Hepatocyte (in vitro differentiated cells): ENCODE results near the gene SLC25A29. TPM values are rescaled to one million over a fixed set of nuclear protein-coding genes. Genes with fewer than 3 reads are reported as not detected.

Experiments
- DNase-seq: peaks from one replicate; pipeline ENCODE4 v3.0.0-alpha.2; 2016; ENCODE audit warnings: low spot score
- H2AFZ ChIP-seq: fragments of 200-600 bp; sonication (generic); 2 replicates; pipeline ENCODE4 v1.6.0; 2016; ENCODE audit warnings: antibody characterized with exemption, mild to moderate bottlenecking
- H3K27ac ChIP-seq: fragments of 200-600 bp; sonication (generic); 2 replicates; pipeline ENCODE4 v1.5.1; 2016; ENCODE audit warnings: mild to moderate bottlenecking
- H3K27me3 ChIP-seq: fragments of 200-600 bp; sonication (generic); 2 replicates; pipeline ENCODE4 v1.6.1; 2016
- H3K36me3 ChIP-seq: fragments of 200-600 bp; sonication (generic); replicated peaks from 2 replicates; pipeline ENCODE4 v1.5.1; 2016; ENCODE audit warnings: low read depth; ENCODE audit not compliant: insufficient read depth
- H3K4me1 ChIP-seq: fragments of 200-600 bp; sonication (generic); 2 replicates; pipeline ENCODE4 v1.5.1; 2016; ENCODE audit warnings: mild to moderate bottlenecking, moderate library complexity; ENCODE audit not compliant: insufficient read depth
- H3K4me2 ChIP-seq: fragments of 200-600 bp; sonication (generic); 2 replicates; pipeline ENCODE4 v1.6.0; 2016
- H3K4me3 ChIP-seq: fragments of 200-600 bp; sonication (generic); 2 replicates; pipeline ENCODE4 v1.5.1; 2016; ENCODE audit warnings: mild to moderate bottlenecking
- H3K79me2 ChIP-seq: fragments of 200-600 bp; sonication (generic); 2 replicates; pipeline ENCODE4 v1.6.0; 2017; ENCODE audit warnings: mild to moderate bottlenecking
- H3K9me2 ChIP-seq: fragments of 200-600 bp; sonication (generic); replicated peaks from 2 replicates; pipeline ENCODE4 v1.6.0; 2017; ENCODE audit warnings: mild to moderate bottlenecking; ENCODE audit not compliant: insufficient read depth
- H3K9me3 ChIP-seq: fragments of 200-600 bp; sonication (generic); 2 replicates; pipeline ENCODE4 v1.5.1; 2016; ENCODE audit warnings: low read depth, mild to moderate bottlenecking
- H4K20me1 ChIP-seq: fragments of 200-600 bp; sonication (generic); 2 replicates; pipeline ENCODE4 v1.6.0; 2016; ENCODE audit warnings: mild to moderate bottlenecking; ENCODE audit not compliant: insufficient read depth, poor library complexity, severe bottlenecking
- CTCF ChIP-seq: fragments of 200-600 bp; sonication (generic); IDR thresholded peaks from 2 replicates; pipeline ENCODE4 v1.5.1; 2016; ENCODE audit warnings: antibody characterized with exemption, mild to moderate bottlenecking; ENCODE audit not compliant: poor library complexity
- EZH2 ChIP-seq: fragments of 200-600 bp; sonication (generic); IDR thresholded peaks from 2 replicates; pipeline ENCODE4 v1.6.1; 2016; ENCODE audit warnings: antibody characterized with exemption, mild to moderate bottlenecking, borderline replicate concordance
- EZH2phosphoT487 ChIP-seq: fragments of 200-600 bp; sonication (generic); IDR thresholded peaks from one replicate; pipeline ENCODE4 v1.6.1; 2018; ENCODE audit warnings: antibody characterized with exemption, mild to moderate bottlenecking, low read depth, moderate library complexity; ENCODE audit not compliant: unreplicated experiment, severe bottlenecking
- WGBS: methylation state at CpG from one replicate; pipeline ENCODE4 v1.1.6; 2016; ENCODE audit warnings: low lambda C conversion rate; ENCODE audit errors: missing lambda C conversion rate; 5-methylcytosine and 5-hydroxymethylcytosine counted together
- polyA plus RNA-seq: library from polyadenylated mRNA; unstranded; fragments of >200 nt; fragmentation: Nextera tagmentation; extraction: Ambion mirVana; gene quantifications from 2 replicates; pipeline ENCODE4 v1.2.1, GENCODE V29; 2016
- total RNA-seq: library from RNA; depleted of rRNA; stranded (reverse); fragments of >200 nt; gene quantifications from 2 replicates; pipeline ENCODE4 v1.2.3, GENCODE V29; 2014

The SLC25A29 gene
- total and polyA plus RNA-seq, 2 experiments from 2014 or later = 73.1 to 90.1 TPM

- H3K4me3 ChIP-seq = no peak overlapping the region
- no peak overlapping the region for H2AFZ ChIP-seq
- H3K27ac ChIP-seq = no peak overlapping the region
- no peak overlapping the region for H3K4me2 ChIP-seq
- 97% methylated on average over 39 of the region's 42 CpGs for WGBS
- peaks cover 4% of the 10 kb centered on the region for H3K79me2 ChIP-seq
- H3K9me2 ChIP-seq = no peaks in the 10 kb centered on the region
- no peaks in the 10 kb centered on the region for H3K9me3 ChIP-seq
- no peaks in the 10 kb centered on the region for H4K20me1 ChIP-seq
- peaks cover 7% of the 10 kb centered on the region for H3K4me1 ChIP-seq
- TF ChIP-seq EZH2 (no peak), CTCF (no peak), EZH2phosphoT487 (no peak)
- no peak for DNase-seq
- H3K27me3 ChIP-seq = no peaks in the 10 kb centered on the region
- no peaks in the 10 kb centered on the region for H3K36me3 ChIP-seq
Measured at GRCh38 chr14:100292776-100293461, 13.3 kb downstream of the SLC25A29 start.

GRCh38 chr14:100292301-100292775, 13.9 kb downstream of the SLC25A29 start:
- DNase-seq = no peak
- Histone ChIP-seq H3K9me2 (no peaks in the 10 kb centered on the region), H3K27ac (no peak overlapping the region), H3K4me1 (peaks cover 5% of the 10 kb centered on the region), H2AFZ (no peak overlapping the region), H3K4me2 (no peak overlapping the region), H3K36me3 (no peaks in the 10 kb centered on the region), H4K20me1 (no peaks in the 10 kb centered on the region), H3K79me2 (peaks cover 2% of the 10 kb centered on the region), H3K4me3 (no peak overlapping the region), H3K27me3 (no peaks in the 10 kb centered on the region), H3K9me3 (no peaks in the 10 kb centered on the region)
- TF ChIP-seq EZH2 (no peak), CTCF (no peak), EZH2phosphoT487 (no peak)
- 98% methylated on average over 30 of the region's 61 CpGs for WGBS

- H3K4me1 ChIP-seq = no peaks in the 10 kb centered on the region
- H3K9me2 ChIP-seq = no peaks in the 10 kb centered on the region
- H3K79me2 ChIP-seq = peaks cover 2% of the 10 kb centered on the region
- no peak for DNase-seq
- H3K9me3 ChIP-seq = no peaks in the 10 kb centered on the region
- H3K36me3 ChIP-seq = no peaks in the 10 kb centered on the region
- 95% methylated on average over 13 of the region's 13 CpGs for WGBS
- no peak overlapping the region for H3K27ac ChIP-seq
- H2AFZ ChIP-seq = no peak overlapping the region
- H3K4me3 ChIP-seq = no peak overlapping the region
- H3K4me2 ChIP-seq = no peak overlapping the region
- no peaks in the 10 kb centered on the region for H3K27me3 ChIP-seq
- H4K20me1 ChIP-seq = no peaks in the 10 kb centered on the region
- TF ChIP-seq CTCF = no peak
- TF ChIP-seq EZH2 = no peak
- TF ChIP-seq EZH2phosphoT487 = no peak
Measured at GRCh38 chr14:100291305-100292075, 14.8 kb downstream of the SLC25A29 start.
